DOHH2 (cell line): ENCODE results near the gene TRPM3.

Experiments
- CTCF ChIP-seq: fragments of 200-600 bp; sonication (generic); IDR thresholded peaks from one replicate; pipeline ENCODE4 v1.5.1; 2014; ENCODE audit warnings: antibody characterized with exemption, mild to moderate bottlenecking, low read depth, low read length; ENCODE audit not compliant: poor library complexity, severe bottlenecking
- EZH2phosphoT487 ChIP-seq: fragments of 200-600 bp; sonication (generic); IDR thresholded peaks from 2 replicates; pipeline ENCODE4 v1.6.1; 2017; ENCODE audit warnings: borderline replicate concordance, mild to moderate bottlenecking, antibody characterized with exemption, low read length, moderate library complexity, mixed read lengths

GRCh38 chr9:71131145-71131544 is 9.7 kb upstream of the TRPM3 start:
- TF ChIP-seq CTCF (no peak), EZH2phosphoT487 (no peak)
